K562 (cell line): ENCODE results near the gene GCN1. TPM values are rescaled to one million over a fixed set of nuclear protein-coding genes. Genes with fewer than 3 reads are reported as not detected.

Source experiments
- CREM ChIP-seq: IDR thresholded peaks from 2 replicates; pipeline ENCODE4 v1.6.1; 2014; ENCODE audit warnings: antibody characterized with exemption, low read depth
- CTBP1 ChIP-seq: fragments of 450-650 bp; IDR thresholded peaks from 2 replicates; pipeline ENCODE4 v1.6.1; 2016; ENCODE audit warnings: borderline replicate concordance
- E2F6 ChIP-seq, 2 experiments: IDR thresholded peaks; 2 replicates each; pipeline ENCODE4 v1.6.1; 2011; ENCODE audit warnings: borderline replicate concordance in 1 of 2, control low read depth in 1 of 2, low read depth in 1 of 2, low read length in 1 of 2, mild to moderate bottlenecking in 1 of 2, mixed read lengths in 1 of 2, moderate library complexity in 1 of 2; ENCODE audit not compliant: insufficient read depth in 1 of 2, insufficient read length in 1 of 2, poor library complexity in 1 of 2, severe bottlenecking in 1 of 2; ENCODE audit errors: extremely low read depth in 1 of 2
- GATA2 ChIP-seq: sonication (generic); formaldehyde crosslinking; IDR thresholded peaks from 2 replicates; pipeline ENCODE4 v1.4.0; 2020; ENCODE audit warnings: mild to moderate bottlenecking, missing genetic modification reagents
- HES1 ChIP-seq: fragments of 450-650 bp; IDR thresholded peaks from 2 replicates; pipeline ENCODE4 v1.6.1; 2016; ENCODE audit warnings: low read depth, mild to moderate bottlenecking, moderate library complexity
- HIVEP1 ChIP-seq: fragments of 250-450 bp; sonication (Bioruptor Pico); IDR thresholded peaks from 2 replicates; pipeline ENCODE4 v1.4.0; 2020; ENCODE audit warnings: mild to moderate bottlenecking
- HMG20B ChIP-seq: fragments of 250-450 bp; sonication (Bioruptor Pico); IDR thresholded peaks from 2 replicates; pipeline ENCODE4 v1.5.0; 2021; ENCODE audit warnings: mild to moderate bottlenecking
- HNRNPH1 ChIP-seq: fragments of 200-400 bp; formaldehyde crosslinking; optimal IDR thresholded peaks from 2 replicates; pipeline ENCODE3; 2017; ENCODE audit warnings: low read depth, mild to moderate bottlenecking, low read length, moderate library complexity
- LARP7 ChIP-seq: fragments of 450-650 bp; IDR thresholded peaks from 2 replicates; pipeline ENCODE4 v1.6.1; 2016
- NBN ChIP-seq: fragments of 450-650 bp; IDR thresholded peaks from 2 replicates; pipeline ENCODE4 v1.6.1; 2016; ENCODE audit warnings: low read depth, mild to moderate bottlenecking
- NCOA2 ChIP-seq, 2 experiments: fragments of 450-650 bp; IDR thresholded peaks; 2 replicates each; pipeline ENCODE4 v1.6.1; 2018; ENCODE audit warnings: mild to moderate bottlenecking in 2 of 2, moderate library complexity in 1 of 2; ENCODE audit not compliant: partially characterized antibody in 2 of 2
- NR2C1 ChIP-seq, 2 experiments: fragments of 450-650 bp; IDR thresholded peaks; 2 replicates each; pipeline ENCODE4 v1.6.1; 2017; ENCODE audit warnings: mild to moderate bottlenecking in 2 of 2, antibody characterized with exemption in 1 of 2, inconsistent platforms in 1 of 2, missing compliant biosample characterization in 1 of 2, missing genetic modification characterization in 1 of 2
- SNAPC5 ChIP-seq: fragments of 250-450 bp; sonication (Bioruptor Pico); IDR thresholded peaks from 2 replicates; pipeline ENCODE4 v1.8.0; 2021; ENCODE audit warnings: moderate library complexity, mild to moderate bottlenecking, inconsistent platforms
- SRSF3 ChIP-seq: fragments of 200-400 bp; formaldehyde crosslinking; IDR thresholded peaks from 2 replicates; pipeline ENCODE4 v1.6.1; 2016; ENCODE audit warnings: mild to moderate bottlenecking, low read length, moderate library complexity; ENCODE audit not compliant: insufficient read depth
- SUPT5H ChIP-seq: fragments of 450-650 bp; IDR thresholded peaks from 2 replicates; pipeline ENCODE4 v1.6.1; 2016
- TAF9B ChIP-seq: fragments of 450-650 bp; IDR thresholded peaks from 2 replicates; pipeline ENCODE4 v1.6.1; 2018; ENCODE audit warnings: mild to moderate bottlenecking; ENCODE audit not compliant: partially characterized antibody
- ZFP36 ChIP-seq: fragments of 150-350 bp; IDR thresholded peaks from 2 replicates; pipeline ENCODE4 v1.6.1; 2018; ENCODE audit warnings: low read length, low read depth; ENCODE audit not compliant: partially characterized antibody
- ZNF140 ChIP-seq: fragments of 250-450 bp; sonication (Bioruptor Pico); IDR thresholded peaks from 2 replicates; pipeline ENCODE4 v1.8.0; 2021; ENCODE audit warnings: moderate library complexity, mild to moderate bottlenecking, inconsistent platforms
- ZNF354B ChIP-seq: fragments of 250-450 bp; sonication (Bioruptor Pico); IDR thresholded peaks from 2 replicates; pipeline ENCODE4 v1.4.0; 2020
- polyA plus RNA-seq, 8 experiments: library from polyadenylated mRNA; depleted of rRNA in 4 of 8; stranded (reverse) in 5 of 8; unstranded in 3 of 8; fragments of >200 nt; fragmentation: Nextera tagmentation in 2 of 8; fragmentation: Illumina TruSeq in 1 of 8; extraction: Ambion mirVana in 2 of 8; extraction: Trizol in 1 of 8; gene quantifications; 2 replicates each; pipeline versions ENCODE4 v1.2.1 to v1.2.3, GENCODE V29; 2011 to 2014; ENCODE audit warnings: inconsistent platforms in 1 of 8, missing spikeins in 1 of 8
- total RNA-seq, 7 experiments: library from RNA; depleted of rRNA in 6 of 7; stranded (reverse); fragments of >200 nt in 6 of 7; fragmentation: Illumina TruSeq in 2 of 7; extraction: Trizol in 2 of 7; gene quantifications; 2 replicates each; pipeline versions ENCODE4 v1.2.1 to v1.2.3, GENCODE V29; 2011 to 2021; ENCODE audit warnings: low replicate concordance in 1 of 7
- TF ChIP-seq, protein P1 (sequence below): fragments of 450-650 bp; IDR thresholded peaks from 2 replicates; pipeline ENCODE4 v1.6.1; 2017; ENCODE audit warnings: antibody characterized with exemption, mild to moderate bottlenecking
- TF ChIP-seq, protein P2 (sequence below): fragments of 450-650 bp; formaldehyde crosslinking; IDR thresholded peaks from 2 replicates; pipeline ENCODE4 v1.4.0; 2020; ENCODE audit warnings: mild to moderate bottlenecking, mixed read lengths

GCN1 gene
- total and polyA plus RNA-seq, 9 of the 15 experiments (the other 6 are each of a cell fraction or from before 2014, with no cell fraction given): 11.9 to 190 (median 51.7) TPM

DNA sequence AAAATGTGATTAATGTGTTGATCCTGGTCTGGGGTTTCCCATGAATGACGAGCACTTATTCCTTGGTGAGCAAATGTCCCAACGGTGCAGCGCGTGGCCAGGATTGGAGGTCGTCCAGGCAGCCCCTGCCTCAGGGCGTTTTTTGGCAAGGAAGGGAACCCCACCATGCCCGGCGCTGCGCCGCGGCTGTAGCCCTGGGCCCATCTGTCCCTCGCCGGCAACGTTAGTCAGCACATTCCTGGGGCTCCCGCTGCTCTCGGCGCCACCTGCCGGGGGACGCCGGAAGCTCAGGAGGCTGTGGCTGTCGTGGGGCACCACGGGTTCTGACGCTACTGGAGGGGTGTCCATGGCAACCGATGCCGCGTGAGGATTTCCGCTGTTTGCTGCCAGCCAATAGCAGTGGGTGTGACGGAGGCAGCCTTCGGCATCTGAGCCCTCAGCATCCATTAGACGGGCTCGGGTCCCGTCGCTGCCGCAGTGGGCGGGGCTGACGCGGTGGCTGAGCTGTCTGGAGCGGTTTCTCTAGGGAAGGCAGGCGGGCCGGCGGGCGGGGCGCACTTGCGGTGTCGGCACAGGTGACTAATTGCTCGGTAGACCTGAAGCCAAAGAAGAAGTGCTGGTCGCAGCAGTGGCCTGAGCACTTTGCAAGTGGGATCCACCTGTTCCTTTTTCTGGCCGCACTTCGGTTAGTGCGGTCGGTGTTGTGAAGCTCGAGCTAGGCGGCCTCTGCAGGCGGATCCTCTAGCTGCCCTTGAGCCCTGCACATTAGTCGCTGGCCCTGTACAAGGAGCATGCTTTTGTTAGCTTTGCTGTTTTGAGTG lies 107.5 kb downstream of the GCN1 start (continued):
- no peak for TF ChIP-seq HMG20B (CRISPR knock-in tag)
- TF ChIP-seq HNRNPH1: no peak
- TF ChIP-seq HIVEP1: peak; percentile 98
- peak; percentile 39 for TF ChIP-seq ZFP36
- TF ChIP-seq SRSF3: no peak
- no peak for TF ChIP-seq NCOA2 (IDR thresholded peaks at IDR 0.05; ENCODE audit: partially characterized antibody in 2 of 2)
- peak; percentile 91 for TF ChIP-seq CREM
- TF ChIP-seq ZNF354B (CRISPR knock-in tag): no peak
- peak in 1 of 2 experiments; percentile 62 for TF ChIP-seq E2F6 (IDR thresholded peaks at IDR 0.05; ENCODE audit: borderline replicate concordance in 1 of 2, extremely low read depth in 1 of 2, insufficient read depth in 1 of 2, insufficient read length in 1 of 2, low read depth in 1 of 2, low read length in 1 of 2, poor library complexity in 1 of 2, severe bottlenecking in 1 of 2)
- no peak for TF ChIP-seq ZNF140 (CRISPR knock-in tag)
- no peak for TF ChIP-seq SNAPC5 (CRISPR knock-in tag)
- no peak for TF ChIP-seq HES1
- TF ChIP-seq, protein P1, sequence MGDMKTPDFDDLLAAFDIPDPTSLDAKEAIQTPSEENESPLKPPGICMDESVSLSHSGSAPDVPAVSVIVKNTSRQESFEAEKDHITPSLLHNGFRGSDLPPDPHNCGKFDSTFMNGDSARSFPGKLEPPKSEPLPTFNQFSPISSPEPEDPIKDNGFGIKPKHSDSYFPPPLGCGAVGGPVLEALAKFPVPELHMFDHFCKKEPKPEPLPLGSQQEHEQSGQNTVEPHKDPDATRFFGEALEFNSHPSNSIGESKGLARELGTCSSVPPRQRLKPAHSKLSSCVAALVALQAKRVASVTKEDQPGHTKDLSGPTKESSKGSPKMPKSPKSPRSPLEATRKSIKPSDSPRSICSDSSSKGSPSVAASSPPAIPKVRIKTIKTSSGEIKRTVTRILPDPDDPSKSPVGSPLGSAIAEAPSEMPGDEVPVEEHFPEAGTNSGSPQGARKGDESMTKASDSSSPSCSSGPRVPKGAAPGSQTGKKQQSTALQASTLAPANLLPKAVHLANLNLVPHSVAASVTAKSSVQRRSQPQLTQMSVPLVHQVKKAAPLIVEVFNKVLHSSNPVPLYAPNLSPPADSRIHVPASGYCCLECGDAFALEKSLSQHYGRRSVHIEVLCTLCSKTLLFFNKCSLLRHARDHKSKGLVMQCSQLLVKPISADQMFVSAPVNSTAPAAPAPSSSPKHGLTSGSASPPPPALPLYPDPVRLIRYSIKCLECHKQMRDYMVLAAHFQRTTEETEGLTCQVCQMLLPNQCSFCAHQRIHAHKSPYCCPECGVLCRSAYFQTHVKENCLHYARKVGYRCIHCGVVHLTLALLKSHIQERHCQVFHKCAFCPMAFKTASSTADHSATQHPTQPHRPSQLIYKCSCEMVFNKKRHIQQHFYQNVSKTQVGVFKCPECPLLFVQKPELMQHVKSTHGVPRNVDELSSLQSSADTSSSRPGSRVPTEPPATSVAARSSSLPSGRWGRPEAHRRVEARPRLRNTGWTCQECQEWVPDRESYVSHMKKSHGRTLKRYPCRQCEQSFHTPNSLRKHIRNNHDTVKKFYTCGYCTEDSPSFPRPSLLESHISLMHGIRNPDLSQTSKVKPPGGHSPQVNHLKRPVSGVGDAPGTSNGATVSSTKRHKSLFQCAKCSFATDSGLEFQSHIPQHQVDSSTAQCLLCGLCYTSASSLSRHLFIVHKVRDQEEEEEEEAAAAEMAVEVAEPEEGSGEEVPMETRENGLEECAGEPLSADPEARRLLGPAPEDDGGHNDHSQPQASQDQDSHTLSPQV: no peak; the same call in none of the 2 replicates
- TF ChIP-seq NBN: no peak
- TF ChIP-seq LARP7: no peak
- TF ChIP-seq TAF9B: no peak
- TF ChIP-seq, protein P2, sequence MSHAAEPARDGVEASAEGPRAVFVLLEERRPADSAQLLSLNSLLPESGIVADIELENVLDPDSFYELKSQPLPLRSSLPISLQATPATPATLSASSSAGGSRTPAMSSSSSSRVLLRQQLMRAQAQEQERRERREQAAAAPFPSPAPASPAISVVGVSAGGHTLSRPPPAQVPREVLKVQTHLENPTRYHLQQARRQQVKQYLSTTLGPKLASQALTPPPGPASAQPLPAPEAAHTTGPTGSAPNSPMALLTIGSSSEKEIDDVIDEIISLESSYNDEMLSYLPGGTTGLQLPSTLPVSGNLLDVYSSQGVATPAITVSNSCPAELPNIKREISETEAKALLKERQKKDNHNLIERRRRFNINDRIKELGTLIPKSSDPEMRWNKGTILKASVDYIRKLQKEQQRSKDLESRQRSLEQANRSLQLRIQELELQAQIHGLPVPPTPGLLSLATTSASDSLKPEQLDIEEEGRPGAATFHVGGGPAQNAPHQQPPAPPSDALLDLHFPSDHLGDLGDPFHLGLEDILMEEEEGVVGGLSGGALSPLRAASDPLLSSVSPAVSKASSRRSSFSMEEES (CRISPR knock-in tag): no peak
- peak; percentile 100 for TF ChIP-seq CTBP1
- TF ChIP-seq SUPT5H: 0 out of 2 replicates have a peak, but pooled peaks have one; percentile 20
- TF ChIP-seq GATA2: no peak
- no peak for TF ChIP-seq NR2C1 (IDR thresholded peaks at IDR 0.05)
- no peak for TF ChIP-seq NR2C1 (tag; IDR thresholded peaks at IDR 0.05)
